ENCODE data around the gene PRKACA.
"Not testable (repeated sequence)": the region's sequence is repeated elsewhere in the genome, so short reads cannot be mapped to it uniquely, and the experiment has no call there.

PRKACA gene

GRCh38 chr19:14051980-14052379 lies 65.6 kb downstream of the PRKACA start:
- Histone ChIP-seq H3K36me3 (ENCODE audit: control insufficient read depth in 1 of 2, insufficient read depth in 2 of 2, low read length in 2 of 2) (no peaks in the 10 kb centered on the region), H3K9me3 (ENCODE audit: control insufficient read depth in 1 of 2, low read length in 2 of 2) (peaks cover 0 to 5% of the 10 kb centered on the region in 2 donors), H3K4me3 (ENCODE audit: low read depth in 1 of 2, low read length in 2 of 2) (no peak overlapping the region)

GRCh38 chr19:14050961-14051360 lies 66.6 kb downstream of the PRKACA start:
- H3K4me3 ChIP-seq (ENCODE audit: low read depth in 1 of 2, low read length in 2 of 2); H3K27me3 ChIP-seq (ENCODE audit: low read depth, low read length); H3K36me3 ChIP-seq (ENCODE audit: control insufficient read depth in 1 of 2, insufficient read depth in 2 of 2, low read length in 2 of 2); H3K4me1 ChIP-seq (ENCODE audit: control insufficient read depth in 1 of 2, insufficient read depth in 2 of 2, low read length in 2 of 2); H3K9me3 ChIP-seq (ENCODE audit: control insufficient read depth in 1 of 2, low read length in 2 of 2); H3K27ac ChIP-seq (ENCODE audit: low read length): not testable (repeated sequence)

More at GRCh38 chr19:14051980-14052379, 65.6 kb downstream of the PRKACA start:
- no peaks in the 10 kb centered on the region for H3K27me3 ChIP-seq (ENCODE audit: low read depth, low read length)
- no peaks in the 10 kb centered on the region for H3K4me1 ChIP-seq (ENCODE audit: control insufficient read depth in 1 of 2, insufficient read depth in 2 of 2, low read length in 2 of 2)
- no peak overlapping the region for H3K27ac ChIP-seq (ENCODE audit: low read length)

- no peak overlapping the region for H3K27ac ChIP-seq (ENCODE audit: low read length)
- H3K4me1 ChIP-seq (ENCODE audit: control insufficient read depth in 1 of 2, insufficient read depth in 2 of 2, low read length in 2 of 2) = no peaks in the 10 kb centered on the region
- H3K36me3 ChIP-seq (ENCODE audit: control insufficient read depth in 1 of 2, insufficient read depth in 2 of 2, low read length in 2 of 2) = no peaks in the 10 kb centered on the region
- H3K4me3 ChIP-seq (ENCODE audit: low read depth in 1 of 2, low read length in 2 of 2) = no peak overlapping the region
- H3K27me3 ChIP-seq (ENCODE audit: low read depth, low read length) = no peaks in the 10 kb centered on the region
- H3K9me3 ChIP-seq (ENCODE audit: control insufficient read depth in 1 of 2, low read length in 2 of 2) = peaks cover 0 to 5% of the 10 kb centered on the region in 2 donors
These were observed 67.0 kb downstream of the PRKACA start for GRCh38 chr19:14050512-14050911.

- no peak overlapping the region for H3K4me3 ChIP-seq (ENCODE audit: low read depth in 1 of 2, low read length in 2 of 2)
These were observed 69.0 kb downstream of the PRKACA start for GRCh38 chr19:14048443-14049153.

DNA sequence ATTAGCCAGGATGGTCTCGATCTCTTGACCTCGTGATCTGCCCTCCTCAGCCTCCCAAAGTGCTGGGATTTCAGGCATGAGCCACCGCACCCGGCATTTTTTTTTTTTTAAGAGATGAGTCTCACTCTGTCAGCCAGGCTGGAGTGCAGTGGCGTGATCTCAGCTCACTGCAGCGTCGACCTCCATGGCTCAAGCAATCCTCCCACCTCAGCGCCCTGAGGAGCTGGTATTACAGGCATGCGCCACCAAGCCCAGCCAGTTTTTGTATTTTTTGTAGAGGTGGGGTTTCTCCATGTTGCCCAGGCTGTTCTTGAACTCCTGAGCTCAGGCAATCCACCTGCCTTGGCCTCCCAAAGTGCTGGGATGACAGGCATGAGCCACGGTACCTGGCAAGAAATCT lies 69.7 kb downstream of the PRKACA start:
- not testable (repeated sequence) for H3K9me3 ChIP-seq (ENCODE audit: control insufficient read depth in 1 of 2, low read length in 2 of 2); H3K4me3 ChIP-seq (ENCODE audit: low read depth in 1 of 2, low read length in 2 of 2); H3K27ac ChIP-seq (ENCODE audit: low read length); H3K36me3 ChIP-seq (ENCODE audit: control insufficient read depth in 1 of 2, insufficient read depth in 2 of 2, low read length in 2 of 2); H3K27me3 ChIP-seq (ENCODE audit: low read depth, low read length); H3K4me1 ChIP-seq (ENCODE audit: control insufficient read depth in 1 of 2, insufficient read depth in 2 of 2, low read length in 2 of 2)

More at GRCh38 chr19:14048443-14049153, 69.0 kb downstream of the PRKACA start:
- no peaks in the 10 kb centered on the region for H3K27me3 ChIP-seq (ENCODE audit: low read depth, low read length)
- H3K27ac ChIP-seq (ENCODE audit: low read length) = no peak overlapping the region
- no peaks in the 10 kb centered on the region for H3K36me3 ChIP-seq (ENCODE audit: control insufficient read depth in 1 of 2, insufficient read depth in 2 of 2, low read length in 2 of 2)
- H3K4me1 ChIP-seq (ENCODE audit: control insufficient read depth in 1 of 2, insufficient read depth in 2 of 2, low read length in 2 of 2) = no peaks in the 10 kb centered on the region
- peaks cover 0 to 5% of the 10 kb centered on the region in 2 donors for H3K9me3 ChIP-seq (ENCODE audit: control insufficient read depth in 1 of 2, low read length in 2 of 2)

DNA sequence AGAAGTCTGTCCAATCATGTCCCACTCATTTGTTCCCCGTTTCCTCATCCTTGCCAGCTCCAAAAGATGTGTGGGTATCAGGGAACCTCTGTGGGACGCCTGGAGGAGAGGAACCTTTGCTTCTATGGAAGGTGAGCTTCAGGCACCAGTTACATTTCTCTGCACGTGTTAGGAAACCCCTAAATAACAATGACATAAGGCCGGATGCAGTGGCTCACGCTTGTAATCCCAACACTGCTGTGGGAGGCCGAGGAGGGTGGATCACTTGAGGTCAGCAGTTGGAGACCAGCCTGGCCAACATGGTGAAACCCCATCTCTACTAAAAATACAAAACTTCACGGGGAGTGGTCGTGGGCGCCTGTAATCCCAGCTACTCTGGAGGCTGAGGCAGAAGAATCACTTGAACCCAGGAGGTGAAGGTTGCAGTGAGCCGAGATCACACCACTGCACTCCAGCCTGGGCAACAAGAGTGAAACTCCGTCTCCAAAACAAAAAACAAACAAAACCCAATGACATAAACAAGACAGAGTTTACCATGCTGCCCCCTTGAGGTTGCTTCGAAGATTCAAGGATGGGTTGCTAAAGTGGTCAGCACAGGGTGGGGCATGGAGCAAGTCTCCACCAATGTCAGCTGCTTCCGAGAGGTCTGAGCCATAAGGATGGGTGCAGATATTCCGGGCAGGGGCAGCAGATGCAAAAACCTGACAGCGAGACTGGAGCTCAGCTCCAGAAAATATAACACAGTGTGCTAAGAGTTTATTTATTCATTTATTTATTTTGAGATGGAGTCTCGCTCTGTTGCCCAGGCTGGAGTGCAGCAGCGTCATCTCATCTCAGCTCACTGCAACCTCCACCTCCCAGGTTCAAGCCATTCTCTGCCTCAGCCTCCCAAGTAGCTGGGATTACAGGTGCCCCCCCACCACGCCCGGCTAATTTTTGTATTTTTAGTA lies 74.6 kb downstream of the PRKACA start:
- not testable (repeated sequence) for H3K4me3 ChIP-seq (ENCODE audit: low read depth in 1 of 2, low read length in 2 of 2); H3K27ac ChIP-seq (ENCODE audit: low read length); H3K9me3 ChIP-seq (ENCODE audit: control insufficient read depth in 1 of 2, low read length in 2 of 2); H3K27me3 ChIP-seq (ENCODE audit: low read depth, low read length); H3K36me3 ChIP-seq (ENCODE audit: control insufficient read depth in 1 of 2, insufficient read depth in 2 of 2, low read length in 2 of 2); H3K4me1 ChIP-seq (ENCODE audit: control insufficient read depth in 1 of 2, insufficient read depth in 2 of 2, low read length in 2 of 2)

Data from muscle layer of duodenum (tissue), 2 donors.